ENCODE measurements around the gene COL6A2.

GRCh38 chr21:46079352-46080170 lies 18.4 kb upstream of the COL6A2 start:
- TF ChIP-seq POLR2AphosphoS5 (IDR thresholded peaks at IDR 0.05) (no peak), CTCF (IDR thresholded peaks at IDR 0.05) (no peak)

All from suprapubic skin (tissue), 3 donors.